Type B pancreatic cell (in vitro differentiated cells): ENCODE results near the gene OR10AD1. TPM values are rescaled to one million over a fixed set of nuclear protein-coding genes. Genes with fewer than 3 reads are reported as not detected.

ENCODE experiments used
- DNase-seq: peaks from one replicate; pipeline ENCODE4 v3.0.0; 2021; ENCODE audit warnings: mixed read lengths; ENCODE audit not compliant: unreplicated experiment; ENCODE audit errors: extremely low spot score
- H3K27ac Mint-ChIP-seq: 2 replicates; pipeline ENCODE4 v1.8.0; 2021; ENCODE audit warnings: mild to moderate bottlenecking, mixed read lengths
- H3K27me3 Mint-ChIP-seq: 2 replicates; pipeline ENCODE4 v1.8.0; 2021; ENCODE audit warnings: mixed read lengths
- H3K36me3 Mint-ChIP-seq: 2 replicates; pipeline ENCODE4 v1.8.0; 2021; ENCODE audit warnings: mixed read lengths
- H3K4me1 Mint-ChIP-seq: one replicate; pipeline ENCODE4 v1.8.0; 2021; ENCODE audit warnings: mixed read lengths; ENCODE audit not compliant: unreplicated experiment
- H3K4me3 Mint-ChIP-seq: 2 replicates; pipeline ENCODE4 v1.8.0; 2021; ENCODE audit warnings: mild to moderate bottlenecking, mixed read lengths
- H3K9me3 Mint-ChIP-seq: 2 replicates; pipeline ENCODE4 v1.8.0; 2021; ENCODE audit warnings: mixed read lengths
- CTCF ChIP-seq: fragments of 200-600 bp; sonication (generic); conservative IDR thresholded peaks from 2 replicates; pipeline ENCODE4 v1.5.0; 2021; ENCODE audit warnings: antibody characterized with exemption, mild to moderate bottlenecking
- total RNA-seq: library from RNA; stranded (reverse); gene quantifications from 2 replicates; pipeline ENCODE4 v1.2.1, GENCODE V29; 2021; ENCODE audit warnings: low replicate concordance

OR10AD1 gene
- total RNA-seq, 1 donor from 2014 or later: not detected

- Mint-ChIP-seq H3K27ac (no peak overlapping the region), H3K4me3 (no peak overlapping the region), H3K27me3 (peaks cover 48% of the 10 kb centered on the region), H3K4me1 (peaks cover 15% of the 10 kb centered on the region), H3K9me3 (no peaks in the 10 kb centered on the region), H3K36me3 (no peaks in the 10 kb centered on the region)
- TF ChIP-seq CTCF: no peak
- DNase-seq: no peak
These were observed 12.0 kb downstream of the OR10AD1 start for GRCh38 chr12:48191096-48191495.

- Mint-ChIP-seq H3K9me3 (no peaks in the 10 kb centered on the region), H3K36me3 (no peaks in the 10 kb centered on the region), H3K27me3 (peaks cover 63% of the 10 kb centered on the region), H3K4me1 (peaks cover 4% of the 10 kb centered on the region), H3K4me3 (no peak overlapping the region), H3K27ac (no peak overlapping the region)
- DNase-seq: no peak
- TF ChIP-seq CTCF: peak; percentile 91
These were observed 13.6 kb downstream of the OR10AD1 start for GRCh38 chr12:48189331-48190125.

GRCh38 chr12:48187916-48188695, 15.0 kb downstream of the OR10AD1 start:
- Mint-ChIP-seq H3K27me3 (peaks cover 70% of the 10 kb centered on the region), H3K4me3 (no peak overlapping the region), H3K36me3 (no peaks in the 10 kb centered on the region), H3K27ac (no peak overlapping the region), H3K4me1 (peaks cover 3% of the 10 kb centered on the region), H3K9me3 (no peaks in the 10 kb centered on the region)
- TF ChIP-seq CTCF: no peak
- DNase-seq: no peak

- TF ChIP-seq CTCF: no peak
- no peak for DNase-seq
- H3K36me3 Mint-ChIP-seq: no peaks in the 10 kb centered on the region
- peak overlapping the region; percentile 32 for H3K27ac Mint-ChIP-seq
- peaks cover 90% of the 10 kb centered on the region for H3K27me3 Mint-ChIP-seq
- peak overlapping the region; percentile 79 for H3K4me3 Mint-ChIP-seq
- peaks cover 11% of the 10 kb centered on the region for H3K4me1 Mint-ChIP-seq
- no peaks in the 10 kb centered on the region for H3K9me3 Mint-ChIP-seq
These were observed 17.7 kb downstream of the OR10AD1 start for GRCh38 chr12:48185181-48185919.

GRCh38 chr12:48184549-48184922, 18.6 kb downstream of the OR10AD1 start:
- Mint-ChIP-seq H3K27me3 (peaks cover 90% of the 10 kb centered on the region), H3K4me3 (peak overlapping the region; percentile 79), H3K27ac (no peak overlapping the region), H3K9me3 (no peaks in the 10 kb centered on the region), H3K36me3 (no peaks in the 10 kb centered on the region), H3K4me1 (peaks cover 11% of the 10 kb centered on the region)
- no peak for DNase-seq
- TF ChIP-seq CTCF: no peak
